GM23338 (cell line): ENCODE results near the gene DMTF1. TPM values are rescaled to one million over a fixed set of nuclear protein-coding genes. Genes with fewer than 3 reads are reported as not detected.
"Not testable (repeated sequence)": the region's sequence is repeated elsewhere in the genome, so short reads cannot be mapped to it uniquely, and the experiment has no call there.

ENCODE experiments used
- ATAC-seq: fragments of 200-7000 bp; cut with Tn5 transposase; 3 replicates; pipeline ENCODE4 v1.9.1; 2020
- DNase-seq: peaks from one replicate; pipeline ENCODE4 v3.0.0-alpha.2; 2015; ENCODE audit warnings: low spot score
- H2AFZ ChIP-seq: fragments of 200-600 bp; sonication (generic); 2 replicates; pipeline ENCODE4 v1.8.0; 2016; ENCODE audit warnings: antibody characterized with exemption, mild to moderate bottlenecking, moderate library complexity
- H3F3A ChIP-seq: fragments of 200-600 bp; sonication (generic); replicated peaks from 2 replicates; pipeline ENCODE4 v1.8.0; 2017; ENCODE audit warnings: antibody characterized with exemption, mixed run types, low read depth
- H3K27ac ChIP-seq: fragments of 200-600 bp; sonication (generic); 2 replicates; pipeline ENCODE4 v1.6.1; 2016; ENCODE audit warnings: low read depth
- H3K27me3 ChIP-seq: fragments of 200-600 bp; sonication (generic); 2 replicates; pipeline ENCODE4 v1.8.0; 2016; ENCODE audit warnings: mild to moderate bottlenecking, mixed run types, moderate library complexity; ENCODE audit not compliant: insufficient read depth
- H3K36me3 ChIP-seq: fragments of 200-600 bp; sonication (generic); 2 replicates; pipeline ENCODE4 v1.8.0; 2016; ENCODE audit warnings: mild to moderate bottlenecking; ENCODE audit not compliant: insufficient read depth
- H3K4me1 ChIP-seq: fragments of 200-600 bp; sonication (generic); 2 replicates; pipeline ENCODE4 v1.8.0; 2016; ENCODE audit warnings: mild to moderate bottlenecking, moderate library complexity; ENCODE audit not compliant: insufficient read depth
- H3K4me2 ChIP-seq: fragments of 200-600 bp; sonication (generic); 2 replicates; pipeline ENCODE4 v1.7.1; 2017; ENCODE audit warnings: mixed run types
- H3K4me3 ChIP-seq: fragments of 200-600 bp; sonication (generic); 2 replicates; pipeline ENCODE4 v1.6.1; 2016; ENCODE audit warnings: mixed run types
- H3K79me2 ChIP-seq: fragments of 200-600 bp; sonication (generic); replicated peaks from 2 replicates; pipeline ENCODE4 v1.8.0; 2017; ENCODE audit warnings: mild to moderate bottlenecking; ENCODE audit not compliant: insufficient read depth
- H3K9me2 ChIP-seq: fragments of 200-600 bp; sonication (generic); 2 replicates; pipeline ENCODE4 v1.8.0; 2017; ENCODE audit not compliant: insufficient read depth
- H4K20me1 ChIP-seq: fragments of 200-600 bp; sonication (generic); replicated peaks from 2 replicates; pipeline ENCODE4 v1.8.0; 2017; ENCODE audit warnings: mild to moderate bottlenecking; ENCODE audit not compliant: insufficient read depth
- H3K27ac Mint-ChIP-seq: 2 replicates; pipeline ENCODE4 v1.8.0; 2020; ENCODE audit warnings: inconsistent platforms, mild to moderate bottlenecking, moderate library complexity, mixed read lengths
- H3K27me3 Mint-ChIP-seq: 3 replicates; pipeline ENCODE4 v1.8.0; 2022; ENCODE audit warnings: low read depth, mild to moderate bottlenecking, moderate library complexity, mixed read lengths, inconsistent platforms; ENCODE audit not compliant: insufficient read depth, poor library complexity
- H3K36me3 Mint-ChIP-seq: 3 replicates; pipeline ENCODE4 v1.8.0; 2021; ENCODE audit warnings: low read depth, mild to moderate bottlenecking, inconsistent platforms, moderate library complexity, mixed read lengths
- H3K4me1 Mint-ChIP-seq: 3 replicates; pipeline ENCODE4 v1.8.0; 2020; ENCODE audit warnings: mild to moderate bottlenecking, inconsistent platforms, mixed read lengths
- H3K4me3 Mint-ChIP-seq: 3 replicates; pipeline ENCODE4 v1.8.0; 2021; ENCODE audit warnings: moderate library complexity, mild to moderate bottlenecking, inconsistent platforms, mixed read lengths
- H3K9me3 Mint-ChIP-seq: 3 replicates; pipeline ENCODE4 v1.8.0; 2020; ENCODE audit warnings: moderate library complexity, mild to moderate bottlenecking, inconsistent platforms, mixed read lengths
- CREB1 ChIP-seq: fragments of 250-450 bp; sonication (Bioruptor Pico); IDR thresholded peaks from 2 replicates; pipeline ENCODE4 v1.5.0; 2020; ENCODE audit warnings: low read depth, mild to moderate bottlenecking, moderate library complexity
- EZH2phosphoT487 ChIP-seq: fragments of 200-600 bp; sonication (generic); IDR thresholded peaks from one replicate; pipeline ENCODE4 v1.8.1; 2018; ENCODE audit warnings: antibody characterized with exemption; ENCODE audit not compliant: unreplicated experiment
- STAT1 ChIP-seq: IDR thresholded peaks from one replicate; pipeline ENCODE4 v1.6.1; 2016; ENCODE audit warnings: antibody characterized with exemption; ENCODE audit not compliant: unreplicated experiment
- polyA plus RNA-seq: library from polyadenylated mRNA; unstranded; fragments of >200 nt; fragmentation: Nextera tagmentation; extraction: Ambion mirVana; gene quantifications from 2 replicates; pipeline ENCODE4 v1.2.1, GENCODE V29; 2016
- total RNA-seq: library from RNA; depleted of rRNA; stranded (reverse); fragments of >200 nt; shearing (Covaris generic); gene quantifications from 2 replicates; pipeline ENCODE4 v1.2.3, GENCODE V29; 2014
- TF ChIP-seq, protein P1 (sequence below): IDR thresholded peaks from one replicate; pipeline ENCODE4 v1.6.1; 2018; ENCODE audit warnings: antibody characterized with exemption; ENCODE audit not compliant: unreplicated experiment
- TF ChIP-seq, protein P2 (sequence below), 2 experiments: fragments of 200-600 bp in 1 of 2; sonication (generic) in 1 of 2; conservative IDR thresholded peaks; 2 replicates each; pipeline versions ENCODE4 v1.5.1 to v1.6.1; 2016 to 2017; ENCODE audit warnings: antibody characterized with exemption in 2 of 2, low read depth in 2 of 2, mild to moderate bottlenecking in 2 of 2, moderate library complexity in 1 of 2
- TF ChIP-seq, protein P3 (sequence below): IDR thresholded peaks from 2 replicates; pipeline ENCODE4 v1.6.1; 2016; ENCODE audit warnings: antibody characterized with exemption
- TF ChIP-seq, protein P4 (sequence below): fragments of 250-450 bp; sonication (Bioruptor Pico); IDR thresholded peaks from 2 replicates; pipeline ENCODE4 v1.5.0; 2020; ENCODE audit warnings: mild to moderate bottlenecking, moderate library complexity

Gene DMTF1
- total and polyA plus RNA-seq, 2 experiments from 2014 or later, result 60.4 to 114 TPM

DNA sequence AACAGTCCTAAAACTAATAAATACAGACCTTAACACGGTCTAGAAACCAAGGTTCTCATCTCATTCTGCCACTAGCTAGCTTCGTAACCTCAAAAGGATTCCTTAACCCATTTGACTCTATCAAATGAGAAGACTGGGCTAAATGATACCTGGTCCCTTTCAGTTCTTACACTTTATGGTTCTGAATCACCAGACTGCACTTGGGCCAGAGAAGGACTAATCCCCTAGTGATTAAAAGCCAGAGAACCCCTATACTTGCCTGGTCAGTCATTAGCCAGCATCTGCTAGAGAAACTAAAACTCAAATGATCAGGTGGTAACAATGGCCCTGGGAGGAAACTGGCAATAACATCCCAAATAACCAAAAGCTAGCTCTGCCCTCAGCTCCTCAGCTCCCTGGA, 50.5 kb downstream of the DMTF1 start:
- Histone ChIP-seq H3K4me1 (0 out of 2 replicates have a peak, but pooled peaks cover 4% of the 10 kb centered on the region), H3K4me2 (no peak overlapping the region), H3K36me3 (0 out of 2 replicates have a peak, but pooled peaks cover 26% of the 10 kb centered on the region), H3K27ac (no peak overlapping the region), H3K79me2 (peaks cover 76% of the 10 kb centered on the region), H3F3A (no peaks in the 10 kb centered on the region), H3K9me2 (0 out of 2 replicates have a peak, but pooled peaks cover 5% of the 10 kb centered on the region), H2AFZ (no peak overlapping the region), H3K27me3 (no peaks in the 10 kb centered on the region), H3K4me3 (no peak overlapping the region), H4K20me1 (peaks cover 10% of the 10 kb centered on the region)
- Mint-ChIP-seq H3K27ac (no peak overlapping the region), H3K4me3 (no peak overlapping the region), H3K4me1 (peaks cover 11% of the 10 kb centered on the region; the same call in 2 of the 3 replicates), H3K9me3 (peaks cover 46% of the 10 kb centered on the region), H3K27me3 (peaks cover 4% of the 10 kb centered on the region), H3K36me3 (peaks cover 78% of the 10 kb centered on the region)
- ATAC-seq (no peak), DNase-seq (no peak)
- TF ChIP-seq, protein P1, sequence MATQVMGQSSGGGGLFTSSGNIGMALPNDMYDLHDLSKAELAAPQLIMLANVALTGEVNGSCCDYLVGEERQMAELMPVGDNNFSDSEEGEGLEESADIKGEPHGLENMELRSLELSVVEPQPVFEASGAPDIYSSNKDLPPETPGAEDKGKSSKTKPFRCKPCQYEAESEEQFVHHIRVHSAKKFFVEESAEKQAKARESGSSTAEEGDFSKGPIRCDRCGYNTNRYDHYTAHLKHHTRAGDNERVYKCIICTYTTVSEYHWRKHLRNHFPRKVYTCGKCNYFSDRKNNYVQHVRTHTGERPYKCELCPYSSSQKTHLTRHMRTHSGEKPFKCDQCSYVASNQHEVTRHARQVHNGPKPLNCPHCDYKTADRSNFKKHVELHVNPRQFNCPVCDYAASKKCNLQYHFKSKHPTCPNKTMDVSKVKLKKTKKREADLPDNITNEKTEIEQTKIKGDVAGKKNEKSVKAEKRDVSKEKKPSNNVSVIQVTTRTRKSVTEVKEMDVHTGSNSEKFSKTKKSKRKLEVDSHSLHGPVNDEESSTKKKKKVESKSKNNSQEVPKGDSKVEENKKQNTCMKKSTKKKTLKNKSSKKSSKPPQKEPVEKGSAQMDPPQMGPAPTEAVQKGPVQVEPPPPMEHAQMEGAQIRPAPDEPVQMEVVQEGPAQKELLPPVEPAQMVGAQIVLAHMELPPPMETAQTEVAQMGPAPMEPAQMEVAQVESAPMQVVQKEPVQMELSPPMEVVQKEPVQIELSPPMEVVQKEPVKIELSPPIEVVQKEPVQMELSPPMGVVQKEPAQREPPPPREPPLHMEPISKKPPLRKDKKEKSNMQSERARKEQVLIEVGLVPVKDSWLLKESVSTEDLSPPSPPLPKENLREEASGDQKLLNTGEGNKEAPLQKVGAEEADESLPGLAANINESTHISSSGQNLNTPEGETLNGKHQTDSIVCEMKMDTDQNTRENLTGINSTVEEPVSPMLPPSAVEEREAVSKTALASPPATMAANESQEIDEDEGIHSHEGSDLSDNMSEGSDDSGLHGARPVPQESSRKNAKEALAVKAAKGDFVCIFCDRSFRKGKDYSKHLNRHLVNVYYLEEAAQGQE, result no peak
- TF ChIP-seq, protein P2, sequence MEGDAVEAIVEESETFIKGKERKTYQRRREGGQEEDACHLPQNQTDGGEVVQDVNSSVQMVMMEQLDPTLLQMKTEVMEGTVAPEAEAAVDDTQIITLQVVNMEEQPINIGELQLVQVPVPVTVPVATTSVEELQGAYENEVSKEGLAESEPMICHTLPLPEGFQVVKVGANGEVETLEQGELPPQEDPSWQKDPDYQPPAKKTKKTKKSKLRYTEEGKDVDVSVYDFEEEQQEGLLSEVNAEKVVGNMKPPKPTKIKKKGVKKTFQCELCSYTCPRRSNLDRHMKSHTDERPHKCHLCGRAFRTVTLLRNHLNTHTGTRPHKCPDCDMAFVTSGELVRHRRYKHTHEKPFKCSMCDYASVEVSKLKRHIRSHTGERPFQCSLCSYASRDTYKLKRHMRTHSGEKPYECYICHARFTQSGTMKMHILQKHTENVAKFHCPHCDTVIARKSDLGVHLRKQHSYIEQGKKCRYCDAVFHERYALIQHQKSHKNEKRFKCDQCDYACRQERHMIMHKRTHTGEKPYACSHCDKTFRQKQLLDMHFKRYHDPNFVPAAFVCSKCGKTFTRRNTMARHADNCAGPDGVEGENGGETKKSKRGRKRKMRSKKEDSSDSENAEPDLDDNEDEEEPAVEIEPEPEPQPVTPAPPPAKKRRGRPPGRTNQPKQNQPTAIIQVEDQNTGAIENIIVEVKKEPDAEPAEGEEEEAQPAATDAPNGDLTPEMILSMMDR (conservative IDR thresholded peaks at IDR 0.05; ENCODE audit: low read depth in 2 of 2), result no peak
- TF ChIP-seq, protein P3, sequence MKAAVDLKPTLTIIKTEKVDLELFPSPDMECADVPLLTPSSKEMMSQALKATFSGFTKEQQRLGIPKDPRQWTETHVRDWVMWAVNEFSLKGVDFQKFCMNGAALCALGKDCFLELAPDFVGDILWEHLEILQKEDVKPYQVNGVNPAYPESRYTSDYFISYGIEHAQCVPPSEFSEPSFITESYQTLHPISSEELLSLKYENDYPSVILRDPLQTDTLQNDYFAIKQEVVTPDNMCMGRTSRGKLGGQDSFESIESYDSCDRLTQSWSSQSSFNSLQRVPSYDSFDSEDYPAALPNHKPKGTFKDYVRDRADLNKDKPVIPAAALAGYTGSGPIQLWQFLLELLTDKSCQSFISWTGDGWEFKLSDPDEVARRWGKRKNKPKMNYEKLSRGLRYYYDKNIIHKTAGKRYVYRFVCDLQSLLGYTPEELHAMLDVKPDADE, result no peak
- TF ChIP-seq, protein P4, sequence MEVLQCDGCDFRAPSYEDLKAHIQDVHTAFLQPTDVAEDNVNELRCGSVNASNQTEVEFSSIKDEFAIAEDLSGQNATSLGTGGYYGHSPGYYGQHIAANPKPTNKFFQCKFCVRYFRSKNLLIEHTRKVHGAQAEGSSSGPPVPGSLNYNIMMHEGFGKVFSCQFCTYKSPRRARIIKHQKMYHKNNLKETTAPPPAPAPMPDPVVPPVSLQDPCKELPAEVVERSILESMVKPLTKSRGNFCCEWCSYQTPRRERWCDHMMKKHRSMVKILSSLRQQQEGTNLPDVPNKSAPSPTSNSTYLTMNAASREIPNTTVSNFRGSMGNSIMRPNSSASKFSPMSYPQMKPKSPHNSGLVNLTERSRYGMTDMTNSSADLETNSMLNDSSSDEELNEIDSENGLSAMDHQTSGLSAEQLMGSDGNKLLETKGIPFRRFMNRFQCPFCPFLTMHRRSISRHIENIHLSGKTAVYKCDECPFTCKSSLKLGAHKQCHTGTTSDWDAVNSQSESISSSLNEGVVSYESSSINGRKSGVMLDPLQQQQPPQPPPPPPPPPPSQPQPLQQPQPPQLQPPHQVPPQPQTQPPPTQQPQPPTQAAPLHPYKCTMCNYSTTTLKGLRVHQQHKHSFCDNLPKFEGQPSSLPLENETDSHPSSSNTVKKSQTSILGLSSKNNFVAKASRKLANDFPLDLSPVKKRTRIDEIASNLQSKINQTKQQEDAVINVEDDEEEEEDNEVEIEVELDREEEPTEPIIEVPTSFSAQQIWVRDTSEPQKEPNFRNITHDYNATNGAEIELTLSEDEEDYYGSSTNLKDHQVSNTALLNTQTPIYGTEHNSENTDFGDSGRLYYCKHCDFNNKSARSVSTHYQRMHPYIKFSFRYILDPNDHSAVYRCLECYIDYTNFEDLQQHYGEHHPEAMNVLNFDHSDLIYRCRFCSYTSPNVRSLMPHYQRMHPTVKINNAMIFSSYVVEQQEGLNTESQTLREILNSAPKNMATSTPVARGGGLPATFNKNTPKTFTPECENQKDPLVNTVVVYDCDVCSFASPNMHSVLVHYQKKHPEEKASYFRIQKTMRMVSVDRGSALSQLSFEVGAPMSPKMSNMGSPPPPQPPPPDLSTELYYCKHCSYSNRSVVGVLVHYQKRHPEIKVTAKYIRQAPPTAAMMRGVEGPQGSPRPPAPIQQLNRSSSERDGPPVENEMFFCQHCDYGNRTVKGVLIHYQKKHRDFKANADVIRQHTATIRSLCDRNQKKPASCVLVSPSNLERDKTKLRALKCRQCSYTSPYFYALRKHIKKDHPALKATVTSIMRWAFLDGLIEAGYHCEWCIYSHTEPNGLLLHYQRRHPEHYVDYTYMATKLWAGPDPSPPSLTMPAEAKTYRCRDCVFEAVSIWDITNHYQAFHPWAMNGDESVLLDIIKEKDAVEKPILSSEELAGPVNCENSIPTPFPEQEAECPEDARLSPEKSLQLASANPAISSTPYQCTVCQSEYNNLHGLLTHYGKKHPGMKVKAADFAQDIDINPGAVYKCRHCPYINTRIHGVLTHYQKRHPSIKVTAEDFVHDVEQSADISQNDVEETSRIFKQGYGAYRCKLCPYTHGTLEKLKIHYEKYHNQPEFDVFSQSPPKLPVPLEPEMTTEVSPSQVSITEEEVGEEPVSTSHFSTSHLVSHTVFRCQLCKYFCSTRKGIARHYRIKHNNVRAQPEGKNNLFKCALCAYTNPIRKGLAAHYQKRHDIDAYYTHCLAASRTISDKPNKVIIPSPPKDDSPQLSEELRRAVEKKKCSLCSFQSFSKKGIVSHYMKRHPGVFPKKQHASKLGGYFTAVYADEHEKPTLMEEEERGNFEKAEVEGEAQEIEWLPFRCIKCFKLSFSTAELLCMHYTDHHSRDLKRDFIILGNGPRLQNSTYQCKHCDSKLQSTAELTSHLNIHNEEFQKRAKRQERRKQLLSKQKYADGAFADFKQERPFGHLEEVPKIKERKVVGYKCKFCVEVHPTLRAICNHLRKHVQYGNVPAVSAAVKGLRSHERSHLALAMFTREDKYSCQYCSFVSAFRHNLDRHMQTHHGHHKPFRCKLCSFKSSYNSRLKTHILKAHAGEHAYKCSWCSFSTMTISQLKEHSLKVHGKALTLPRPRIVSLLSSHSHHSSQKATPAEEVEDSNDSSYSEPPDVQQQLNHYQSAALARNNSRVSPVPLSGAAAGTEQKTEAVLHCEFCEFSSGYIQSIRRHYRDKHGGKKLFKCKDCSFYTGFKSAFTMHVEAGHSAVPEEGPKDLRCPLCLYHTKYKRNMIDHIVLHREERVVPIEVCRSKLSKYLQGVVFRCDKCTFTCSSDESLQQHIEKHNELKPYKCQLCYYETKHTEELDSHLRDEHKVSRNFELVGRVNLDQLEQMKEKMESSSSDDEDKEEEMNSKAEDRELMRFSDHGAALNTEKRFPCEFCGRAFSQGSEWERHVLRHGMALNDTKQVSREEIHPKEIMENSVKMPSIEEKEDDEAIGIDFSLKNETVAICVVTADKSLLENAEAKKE (CRISPR knock-in tag), result no peak
- TF ChIP-seq EZH2phosphoT487 (no peak), STAT1 (no peak), CREB1 (CRISPR knock-in tag) (no peak)

DNA sequence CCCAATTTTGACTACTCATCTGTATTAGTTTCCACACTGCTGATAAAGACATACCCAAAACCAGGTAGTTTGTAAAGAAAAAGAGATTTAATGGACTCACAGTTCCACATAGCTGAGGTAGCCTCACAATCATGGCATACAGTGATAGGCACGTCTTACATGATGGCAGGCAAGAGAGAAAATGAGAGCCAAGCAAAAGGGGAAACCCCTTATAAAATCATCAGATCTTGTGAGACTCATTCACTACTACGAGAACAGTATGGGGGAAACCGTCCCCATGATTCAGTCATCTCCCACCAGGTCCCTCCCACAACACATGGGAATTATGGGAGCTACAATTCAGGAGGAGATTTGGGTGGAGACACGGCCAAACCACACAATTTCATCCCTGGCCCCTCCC, 51.7 kb downstream of the DMTF1 start:
- H3K4me3 ChIP-seq, H3K4me3 Mint-ChIP-seq, ATAC-seq, H3K4me1 ChIP-seq, H4K20me1 ChIP-seq, DNase-seq, H2AFZ ChIP-seq, H3F3A ChIP-seq, H3K27me3 ChIP-seq, H3K27me3 Mint-ChIP-seq, H3K27ac Mint-ChIP-seq, H3K4me2 ChIP-seq, H3K27ac ChIP-seq: not testable (repeated sequence)
- Histone ChIP-seq H3K79me2 (peaks cover 83% of the 10 kb centered on the region), H3K36me3 (0 out of 2 replicates have a peak, but pooled peaks cover 20% of the 10 kb centered on the region), H3K9me2 (0 out of 2 replicates have a peak, but pooled peaks cover 12% of the 10 kb centered on the region)
- Mint-ChIP-seq H3K9me3 (peaks cover 51% of the 10 kb centered on the region), H3K36me3 (peaks cover 79% of the 10 kb centered on the region), H3K4me1 (peaks cover 11% of the 10 kb centered on the region; the same call in 2 of the 3 replicates)
